Epithelial cell of proximal tubule (primary cell): ENCODE results near the gene ACACA. TPM values are rescaled to one million over a fixed set of nuclear protein-coding genes. Genes with fewer than 3 reads are reported as not detected.
"Not testable (repeated sequence)": the region's sequence is repeated elsewhere in the genome, so short reads cannot be mapped to it uniquely, and the experiment has no call there.

Source experiments
- DNase-seq: peaks from one replicate; pipeline ENCODE4 v3.0.0-alpha.2; 2011; ENCODE audit warnings: low read depth
- H3K4me3 ChIP-seq: 2 replicates; pipeline ENCODE4 v1.5.1; 2011; ENCODE audit warnings: low read depth, mild to moderate bottlenecking, low read length
- CTCF ChIP-seq: conservative IDR thresholded peaks from 2 replicates; pipeline ENCODE4 v1.5.1; 2012; ENCODE audit warnings: low read depth, mild to moderate bottlenecking, low read length
- total RNA-seq: library from RNA; depleted of rRNA; stranded (reverse); fragments of >200 nt; gene quantifications from 2 replicates; pipeline ENCODE4 v1.2.3, GENCODE V29; 2015

ACACA gene
- total RNA-seq, 1 donor from 2014 or later, result 26.4 TPM

GRCh38 chr17:37359682-37360188 lies 46.9 kb downstream of the ACACA start:
- H3K4me3 ChIP-seq, result peak overlapping the region; percentile 54
- DNase-seq, result no peak
- TF ChIP-seq CTCF, result no peak

- no peak for TF ChIP-seq CTCF
- no peak for DNase-seq
- peak overlapping the region; percentile 85 for H3K4me3 ChIP-seq
Observed at GRCh38 chr17:37358830-37359681, 47.6 kb downstream of the ACACA start.

- no peak for TF ChIP-seq CTCF
- peak overlapping the region; percentile 85 for H3K4me3 ChIP-seq
- no peak for DNase-seq
Observed at GRCh38 chr17:37358098-37358829, 48.4 kb downstream of the ACACA start.

GRCh38 chr17:37356796-37357569 lies 49.7 kb downstream of the ACACA start:
- H3K4me3 ChIP-seq, result peak overlapping the region; percentile 85
- DNase-seq, result not testable (repeated sequence)

GRCh38 chr17:37346863-37347402 lies 59.7 kb downstream of the ACACA start:
- peak; percentile 9 for DNase-seq
- not testable (repeated sequence) for H3K4me3 ChIP-seq

- no peak for DNase-seq
- H3K4me3 ChIP-seq, result no peak overlapping the region
- no peak for TF ChIP-seq CTCF
Observed at GRCh38 chr17:37344519-37344918, 62.1 kb downstream of the ACACA start.

GRCh38 chr17:37342589-37342988 lies 64.0 kb downstream of the ACACA start:
- DNase-seq, result no peak
- TF ChIP-seq CTCF, result no peak
- H3K4me3 ChIP-seq, result no peak overlapping the region
